Activated CD8-positive, alpha-beta memory T cell treated with anti-CD3 and anti-CD28 coated beads for 24 hours (primary cell): Measurements from ENCODE around the gene SEMA3C.

ENCODE experiments used
- DNase-seq: peaks from one replicate; pipeline ENCODE4 v3.0.0-alpha.2; 2020

Gene SEMA3C

DNA sequence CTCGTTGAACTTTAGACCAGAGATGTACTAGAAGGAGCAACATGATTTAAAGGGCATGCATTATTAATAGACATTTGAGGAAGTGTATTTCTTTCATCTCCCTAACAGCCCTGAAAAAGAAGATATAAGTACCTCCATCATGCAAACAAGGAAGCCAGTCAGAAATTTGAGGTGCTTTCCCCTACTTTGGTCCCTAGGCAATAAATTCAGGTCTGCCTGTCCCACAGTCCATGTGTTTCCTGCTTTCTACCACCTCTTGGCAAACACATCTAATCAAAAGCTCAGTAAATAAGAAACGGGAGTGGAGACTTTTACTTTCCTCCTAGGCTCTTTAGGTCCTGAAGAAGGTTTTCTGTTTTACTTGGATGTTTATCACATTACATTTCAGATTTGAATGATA, 5.2 kb upstream of the SEMA3C start:
- no peak for DNase-seq

DNA sequence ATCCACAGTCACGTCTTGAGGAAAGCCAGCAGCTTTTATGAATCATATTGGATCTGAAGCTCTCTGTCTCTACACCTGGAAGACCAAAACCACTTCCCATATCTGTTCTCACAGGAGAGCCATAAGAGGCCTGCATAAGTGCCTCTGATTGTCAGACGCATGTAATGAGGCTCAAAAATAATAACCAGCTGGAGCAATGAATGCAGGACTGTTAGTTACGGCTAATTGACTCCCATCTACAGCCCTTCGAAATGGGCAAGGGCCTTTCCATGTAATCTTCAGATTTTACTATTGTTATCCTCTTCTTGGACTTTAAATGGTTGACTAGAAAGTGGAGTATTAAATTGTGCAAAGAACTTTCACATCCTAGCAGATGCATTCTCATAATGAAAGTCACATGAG, 4.4 kb upstream of the SEMA3C start:
- DNase-seq, result no peak

DNA sequence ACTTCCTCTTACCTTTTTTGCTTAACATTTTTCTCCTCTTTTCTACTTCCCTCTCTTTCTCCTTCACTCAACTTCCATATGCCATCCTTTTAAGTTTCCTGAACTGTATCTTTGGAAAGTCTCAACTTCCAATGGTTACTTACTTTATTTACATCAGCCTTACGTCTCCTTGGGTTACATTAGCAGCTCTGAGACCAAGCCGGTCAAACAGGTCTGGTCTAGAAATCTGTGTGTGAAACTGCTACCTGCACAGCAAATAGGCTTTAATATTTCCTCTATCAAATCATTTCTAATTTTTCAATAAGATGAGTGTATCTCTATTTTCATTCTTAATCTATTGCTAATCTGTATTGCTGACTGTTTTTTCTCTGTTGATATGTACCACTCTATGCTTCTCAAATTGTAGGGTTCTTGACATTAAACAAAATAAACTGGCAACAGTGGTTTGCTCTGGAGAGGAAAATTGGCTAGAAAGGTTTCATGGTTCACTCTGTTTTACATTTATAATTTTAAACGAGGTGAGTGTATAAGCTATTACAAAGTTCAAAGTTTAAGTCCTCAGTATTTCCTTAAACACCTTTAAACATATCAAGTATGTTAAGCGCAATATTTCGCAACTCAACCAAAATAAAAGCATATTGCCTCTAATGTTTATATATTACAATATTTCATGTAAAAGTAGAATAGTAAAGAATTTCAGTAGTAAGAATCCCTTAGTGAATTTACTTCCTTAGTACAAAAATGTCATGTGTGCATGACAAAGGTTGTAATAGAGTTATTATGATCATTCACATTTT, 3.6 kb upstream of the SEMA3C start:
- DNase-seq, result no peak

DNA sequence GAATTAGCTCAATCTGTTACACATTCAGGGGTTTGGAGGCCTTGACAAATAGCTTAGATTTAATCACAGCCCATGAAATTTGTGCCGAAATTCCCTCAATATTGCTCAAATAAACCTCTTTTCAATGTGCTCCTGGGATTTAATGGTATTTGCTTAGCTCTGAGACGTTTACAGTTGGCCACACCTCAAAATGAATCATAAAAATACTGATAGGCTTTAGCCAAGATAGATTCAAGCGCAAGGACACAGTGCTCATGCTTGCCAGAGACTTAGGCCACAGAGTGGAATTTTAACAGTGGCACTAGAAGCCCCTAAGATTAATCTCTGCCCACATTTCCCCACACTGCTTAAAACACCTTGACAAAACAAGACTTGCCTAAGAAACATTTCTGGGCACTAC, 2.3 kb upstream of the SEMA3C start:
- DNase-seq, result no peak

DNA sequence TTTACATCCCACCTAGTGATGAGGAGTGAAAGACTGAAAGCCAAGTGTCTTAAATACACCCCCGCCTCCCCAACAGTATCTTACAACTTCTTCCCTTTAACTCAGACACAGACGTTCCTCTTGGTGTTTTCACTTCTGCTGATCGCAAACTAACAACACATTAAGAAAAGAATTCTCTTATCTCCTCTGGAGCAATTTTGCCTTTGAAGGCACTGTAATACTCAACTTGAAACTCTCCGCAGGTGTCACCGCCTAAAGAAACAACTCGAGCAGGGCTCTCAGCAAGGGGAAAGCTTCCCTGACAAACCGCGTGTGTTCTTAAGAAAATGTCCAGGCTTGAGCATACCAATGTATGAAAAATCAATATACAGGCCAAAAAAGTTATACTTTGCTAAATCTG, 452 bp downstream of the SEMA3C start:
- no peak for DNase-seq

DNA sequence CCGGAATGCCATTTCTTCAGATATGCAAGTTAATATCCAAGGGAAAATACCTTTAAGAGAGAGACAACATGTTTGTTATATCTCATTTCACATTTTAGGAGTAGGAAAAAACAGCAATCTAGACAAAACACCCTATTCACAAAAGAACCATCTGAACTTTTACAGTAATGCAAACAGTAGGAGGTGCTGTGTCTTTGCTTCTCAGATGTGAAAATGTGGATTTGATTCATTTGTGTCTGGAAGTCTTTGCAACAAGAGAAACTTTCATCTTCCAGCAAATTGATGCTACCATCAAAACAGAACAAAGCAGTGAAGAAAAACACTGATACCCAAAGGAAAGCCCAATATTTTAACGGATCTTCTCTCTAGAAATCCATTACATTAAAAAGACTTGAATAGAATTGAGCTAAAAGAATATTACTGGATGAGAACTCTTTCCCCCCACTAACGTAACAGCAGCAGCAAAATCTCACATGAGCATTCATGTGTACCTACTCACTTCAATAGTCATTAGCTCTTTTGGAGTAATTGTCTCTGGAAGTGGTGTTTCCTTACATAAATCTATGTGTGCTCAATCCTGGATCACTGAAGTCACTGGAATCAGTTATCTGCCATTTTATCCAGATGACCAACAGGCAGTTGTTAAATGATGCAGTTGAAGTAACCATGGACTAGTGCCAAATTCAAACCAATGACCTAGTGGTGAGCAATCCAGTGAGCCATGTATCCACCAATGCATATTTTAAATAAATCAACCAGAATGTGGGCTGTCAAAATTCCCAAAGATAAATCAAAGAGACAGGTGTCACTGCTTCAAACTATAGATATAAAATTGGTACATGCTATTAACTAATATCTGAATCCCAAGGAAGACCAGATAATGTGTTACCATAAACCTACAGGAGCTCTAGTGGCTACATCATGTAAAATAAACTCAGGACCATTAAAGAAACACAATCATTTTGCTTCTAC, 1.8 kb downstream of the SEMA3C start:
- DNase-seq, result no peak

DNA sequence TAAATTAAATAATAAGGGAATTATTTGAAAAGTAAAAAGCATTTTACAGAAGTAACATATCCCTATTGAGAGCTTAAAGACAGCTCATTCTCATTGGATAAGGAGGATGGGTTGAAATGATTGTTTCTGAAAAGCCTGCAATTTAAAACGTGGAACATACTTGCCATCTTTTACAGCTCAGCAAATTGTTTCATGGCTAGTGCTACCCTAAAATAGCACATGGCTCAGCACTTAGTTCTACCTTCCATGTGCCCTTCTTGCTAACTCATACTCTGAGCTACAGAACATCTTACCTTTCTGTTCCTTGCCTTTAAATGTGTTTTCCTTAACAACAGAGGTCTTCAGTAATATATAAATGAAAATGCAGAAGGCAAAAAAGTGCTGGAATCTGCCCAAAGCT, 8.6 kb downstream of the SEMA3C start:
- no peak for DNase-seq

DNA sequence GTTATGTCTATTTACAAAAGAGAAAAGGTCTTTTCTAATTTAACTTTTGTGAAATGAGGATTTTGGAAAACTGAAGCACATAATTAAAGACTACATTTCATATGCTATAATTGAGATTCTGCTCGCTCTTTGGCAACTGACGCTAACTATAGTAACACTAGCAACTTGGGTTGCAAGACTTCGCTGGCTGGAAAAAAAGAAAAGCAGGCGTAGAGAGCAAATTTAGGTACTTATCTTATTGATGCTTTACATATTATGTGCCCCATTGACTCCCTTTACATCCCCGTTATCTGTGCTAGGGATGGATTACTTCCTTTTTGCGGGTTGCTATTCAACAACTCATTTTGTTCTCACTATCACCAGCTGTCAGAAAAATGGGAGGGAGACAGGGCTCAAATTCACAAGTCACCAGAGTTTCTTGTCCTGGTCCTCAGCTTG, 10.5 kb downstream of the SEMA3C start:
- no peak for DNase-seq

DNA sequence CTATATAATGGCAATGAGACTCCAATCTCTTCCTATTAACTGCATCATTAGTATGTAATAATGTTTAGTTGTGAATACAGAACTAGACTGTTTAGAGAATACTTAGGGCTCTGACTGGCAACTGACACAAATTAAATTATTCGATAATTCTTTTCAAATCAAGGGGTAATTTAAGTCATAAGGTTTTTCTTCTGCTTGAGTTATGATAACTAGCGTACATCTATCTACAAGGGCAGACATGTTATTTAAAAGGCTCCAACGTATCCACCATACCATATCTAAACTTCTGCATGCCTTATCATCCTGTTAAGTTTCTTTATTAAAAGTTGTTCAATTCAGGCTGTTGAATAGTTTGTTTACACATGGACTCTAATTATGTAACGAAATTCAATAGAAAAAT, 11.2 kb downstream of the SEMA3C start:
- no peak for DNase-seq

DNA sequence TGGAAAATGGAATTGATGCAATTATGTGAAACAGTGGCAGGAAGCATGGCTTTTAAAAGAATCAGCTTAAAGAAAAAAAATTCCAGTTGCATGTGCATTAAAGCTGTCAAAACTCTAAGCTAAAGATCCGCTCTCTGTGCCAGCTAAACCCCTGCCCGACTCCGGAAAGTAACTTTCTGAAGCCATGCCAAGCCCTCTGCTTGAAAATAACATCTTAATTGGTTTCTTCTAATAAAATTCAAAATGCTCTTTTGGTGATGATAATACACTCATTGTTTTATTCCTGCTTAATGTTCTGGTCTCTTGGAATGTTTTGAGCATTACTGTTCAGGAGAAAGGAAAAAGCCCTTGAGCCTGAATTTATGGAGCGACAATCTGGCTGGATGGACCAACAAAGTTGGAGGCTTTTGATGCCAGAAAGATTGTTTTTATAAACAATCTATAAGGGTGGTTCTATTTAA, 11.7 kb downstream of the SEMA3C start:
- no peak for DNase-seq

DNA sequence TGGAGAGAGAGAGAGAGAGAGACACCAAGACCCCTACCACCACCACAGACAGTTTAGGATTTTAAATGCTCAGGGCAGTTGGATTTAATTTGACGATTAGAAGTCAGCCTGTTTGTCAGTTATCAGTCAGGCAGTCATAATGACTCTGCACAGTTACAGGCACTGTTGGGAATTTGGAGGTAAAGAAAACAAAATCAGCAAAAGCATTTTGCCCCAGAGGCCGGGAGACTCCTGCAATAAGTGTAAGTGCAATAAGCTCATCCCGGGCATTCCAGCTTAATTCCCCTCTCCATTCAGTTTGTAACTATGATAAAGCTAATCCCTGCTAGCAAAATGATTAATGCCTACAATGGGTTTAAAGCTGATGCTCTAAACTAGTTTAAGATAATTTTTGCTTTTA, 13.5 kb downstream of the SEMA3C start:
- DNase-seq, result no peak

DNA sequence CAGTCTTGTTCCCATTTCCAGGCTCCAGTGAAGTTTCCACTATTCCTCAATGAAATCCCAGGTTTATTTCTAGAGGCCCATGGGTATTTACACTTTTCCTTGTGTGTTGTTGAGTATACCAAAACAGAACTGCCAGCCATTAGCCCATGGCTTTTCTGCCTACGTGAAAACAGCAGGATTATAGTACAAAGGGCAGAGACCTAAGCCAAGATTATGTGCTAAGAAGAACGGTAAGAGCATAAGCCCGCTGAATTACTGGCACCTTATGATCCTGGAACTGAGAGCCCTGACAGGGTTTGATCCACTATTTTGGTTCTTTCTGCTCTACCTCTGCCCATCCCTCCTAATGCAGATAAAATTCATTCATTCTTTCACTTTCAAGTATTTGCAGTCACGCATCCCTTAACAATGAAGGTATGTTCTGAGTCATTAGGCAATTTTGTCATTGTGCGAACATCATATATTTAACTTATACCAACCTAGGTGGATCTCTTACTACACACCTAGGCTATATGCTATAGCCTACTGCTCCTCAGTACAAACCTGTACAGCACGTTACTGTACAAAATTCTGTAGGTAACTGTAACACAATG, 16.0 kb downstream of the SEMA3C start:
- no peak for DNase-seq

- DNase-seq, result no peak
These were observed 16.8 kb downstream of the SEMA3C start for GRCh38 chr7:80902019-80902418.

- DNase-seq, result no peak
These were observed 18.0 kb downstream of the SEMA3C start for GRCh38 chr7:80900583-80901576.

- no peak for DNase-seq
These were observed 21.8 kb downstream of the SEMA3C start for GRCh38 chr7:80896906-80897598.

GRCh38 chr7:80895056-80895455, 23.8 kb downstream of the SEMA3C start:
- DNase-seq, result no peak

DNA sequence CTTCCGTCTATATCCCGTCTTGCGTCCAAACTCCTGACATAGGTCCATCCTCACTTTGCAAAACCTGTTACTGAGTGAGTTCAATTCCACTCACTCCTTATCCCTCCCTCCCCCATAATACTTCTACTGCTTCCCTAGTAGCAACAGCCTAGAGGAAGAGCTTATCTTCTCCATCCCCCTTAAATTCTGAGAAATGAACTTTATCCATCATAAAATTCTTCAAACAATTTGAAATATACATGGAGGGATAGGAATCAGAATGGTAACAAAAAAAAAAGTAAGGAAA, 27.6 kb downstream of the SEMA3C start:
- DNase-seq, result no peak

DNA sequence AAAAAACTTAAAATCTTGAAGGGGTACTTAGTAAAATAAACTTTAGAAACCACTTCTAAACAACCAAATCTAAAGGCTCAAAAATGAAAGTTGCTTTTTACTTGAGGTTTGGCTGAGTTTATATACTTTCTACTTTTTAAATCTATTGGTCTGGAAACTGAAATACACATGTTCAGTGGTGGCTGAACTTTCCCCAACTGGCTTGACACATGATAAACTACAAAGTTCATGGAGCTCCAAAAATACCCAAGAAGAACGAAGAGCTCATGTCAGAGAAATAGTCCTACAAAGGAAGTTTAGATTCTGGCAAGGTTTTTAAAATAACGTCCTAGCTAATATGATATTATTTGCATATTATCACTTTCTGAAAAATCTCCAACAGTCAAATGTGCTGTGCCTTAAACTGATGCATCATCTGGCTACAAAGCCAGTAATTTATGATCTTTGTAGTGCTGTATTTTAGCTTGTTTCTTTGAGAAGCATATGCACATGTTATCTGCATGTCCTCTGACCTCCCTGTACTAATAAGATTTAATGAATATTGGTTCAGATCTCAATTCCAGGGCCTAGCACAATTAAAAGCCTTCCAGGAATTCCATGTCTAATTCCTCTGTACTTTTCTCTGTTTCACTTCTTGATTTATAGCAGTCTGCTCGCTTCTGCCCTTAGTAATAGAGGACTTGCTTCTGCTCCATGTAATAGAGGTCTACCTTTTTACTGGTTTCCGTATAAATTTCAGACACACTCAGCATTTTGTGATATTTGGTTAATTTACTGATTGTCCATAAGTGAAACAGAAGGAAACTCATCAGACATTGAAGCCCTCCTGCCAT, 28.2 kb downstream of the SEMA3C start:
- DNase-seq, result no peak

GRCh38 chr7:80889525-80889924, 29.3 kb downstream of the SEMA3C start:
- no peak for DNase-seq

- no peak for DNase-seq
These were observed 33.1 kb downstream of the SEMA3C start for GRCh38 chr7:80885757-80886156.
